HEK293T (cell line): ENCODE data around the gene ACVR1B.

Experiments
- CTCF ChIA-PET: fragments of 350-600 bp; formaldehyde crosslinking; extraction: SDS; loops from one replicate; lab custom pipeline; 2021; ENCODE audit warnings: antibody characterized with exemption, inconsistent platforms; lab: Yijun Ruan, JAX
- POLR2A ChIA-PET: fragments of 350-600 bp; formaldehyde crosslinking; extraction: SDS; loops from one replicate; lab custom pipeline; 2020; ENCODE audit warnings: antibody characterized with exemption, inconsistent platforms; lab: Yijun Ruan, JAX
- DNase-seq: peaks from one replicate; pipeline ENCODE4 v3.0.0; 2012; ENCODE audit warnings: mixed read lengths; ENCODE audit errors: extremely low spot score
- ARNT ChIP-seq: fragments of 450-650 bp; IDR thresholded peaks from 2 replicates; pipeline ENCODE4 v1.6.1; 2017; ENCODE audit warnings: mild to moderate bottlenecking
- BHLHE40 ChIP-seq: fragments of 450-650 bp; IDR thresholded peaks from 2 replicates; pipeline ENCODE4 v1.6.1; 2016; ENCODE audit warnings: mild to moderate bottlenecking, moderate library complexity, borderline replicate concordance
- CTBP1 ChIP-seq: fragments of 450-650 bp; IDR thresholded peaks from 2 replicates; pipeline ENCODE4 v1.6.1; 2016; ENCODE audit warnings: borderline replicate concordance
- ELF4 ChIP-seq: fragments of 450-650 bp; IDR thresholded peaks from 2 replicates; pipeline ENCODE4 v1.6.1; 2017; ENCODE audit warnings: antibody characterized with exemption
- FOXA1 ChIP-seq: fragments of 450-650 bp; IDR thresholded peaks from 2 replicates; pipeline ENCODE4 v1.6.1; 2016; ENCODE audit warnings: mild to moderate bottlenecking
- FOXK2 ChIP-seq: fragments of 450-650 bp; IDR thresholded peaks from 2 replicates; pipeline ENCODE4 v1.6.1; 2016; ENCODE audit warnings: mild to moderate bottlenecking
- FOXM1 ChIP-seq: fragments of 450-650 bp; IDR thresholded peaks from 2 replicates; pipeline ENCODE4 v1.6.1; 2017; ENCODE audit warnings: mild to moderate bottlenecking, borderline replicate concordance
- HDGF ChIP-seq: fragments of 450-650 bp; IDR thresholded peaks from 2 replicates; pipeline ENCODE4 v1.6.1; 2017; ENCODE audit warnings: antibody characterized with exemption, borderline replicate concordance
- L3MBTL2 ChIP-seq: fragments of 450-650 bp; conservative IDR thresholded peaks from 2 replicates; pipeline ENCODE4 v1.6.1; 2016; ENCODE audit warnings: mild to moderate bottlenecking
- LEF1 ChIP-seq: fragments of 450-650 bp; IDR thresholded peaks from 2 replicates; pipeline ENCODE4 v1.6.1; 2017; ENCODE audit warnings: mild to moderate bottlenecking, borderline replicate concordance
- NFRKB ChIP-seq: fragments of 450-650 bp; IDR thresholded peaks from 2 replicates; pipeline ENCODE4 v1.6.1; 2016; ENCODE audit warnings: mild to moderate bottlenecking, moderate library complexity
- SP1 ChIP-seq: fragments of 450-650 bp; IDR thresholded peaks from 2 replicates; pipeline ENCODE4 v1.6.1; 2017
- SUZ12 ChIP-seq: fragments of 450-650 bp; IDR thresholded peaks from 2 replicates; pipeline ENCODE4 v1.6.1; 2016; ENCODE audit warnings: mild to moderate bottlenecking
- TARDBP ChIP-seq: fragments of 450-650 bp; IDR thresholded peaks from 2 replicates; pipeline ENCODE4 v1.6.1; 2016
- ZNF384 ChIP-seq: fragments of 450-650 bp; IDR thresholded peaks from 2 replicates; pipeline ENCODE4 v1.6.1; 2016
- TF ChIP-seq, protein P1 (sequence below): fragments of 450-650 bp; IDR thresholded peaks from 2 replicates; pipeline ENCODE4 v1.6.1; 2016

Gene ACVR1B

DNA sequence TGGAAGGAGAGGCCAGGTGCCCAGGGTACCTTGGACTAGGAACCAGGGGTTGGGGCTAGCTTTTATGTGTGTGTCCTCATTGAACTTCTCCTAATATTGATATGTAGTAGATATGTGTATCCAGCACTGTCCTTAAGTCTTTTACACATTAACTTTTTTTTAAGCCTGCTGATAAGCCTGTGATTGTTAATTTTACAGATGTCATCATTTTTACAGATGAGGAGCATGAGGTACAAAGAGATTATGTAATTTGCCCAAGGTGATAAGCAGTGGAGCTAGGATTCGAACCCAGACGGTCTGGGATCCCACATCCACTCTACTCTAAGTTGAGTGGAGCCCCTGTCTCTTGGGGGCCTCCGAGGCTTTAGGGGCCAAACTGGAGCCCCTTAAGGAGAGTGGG, 89.5 kb downstream of the ACVR1B start:
- POLR2A ChIA-PET, result no interaction called here
- CTCF ChIA-PET, result no interaction called here
- no peak for DNase-seq
- TF ChIP-seq L3MBTL2, result no peak

DNA sequence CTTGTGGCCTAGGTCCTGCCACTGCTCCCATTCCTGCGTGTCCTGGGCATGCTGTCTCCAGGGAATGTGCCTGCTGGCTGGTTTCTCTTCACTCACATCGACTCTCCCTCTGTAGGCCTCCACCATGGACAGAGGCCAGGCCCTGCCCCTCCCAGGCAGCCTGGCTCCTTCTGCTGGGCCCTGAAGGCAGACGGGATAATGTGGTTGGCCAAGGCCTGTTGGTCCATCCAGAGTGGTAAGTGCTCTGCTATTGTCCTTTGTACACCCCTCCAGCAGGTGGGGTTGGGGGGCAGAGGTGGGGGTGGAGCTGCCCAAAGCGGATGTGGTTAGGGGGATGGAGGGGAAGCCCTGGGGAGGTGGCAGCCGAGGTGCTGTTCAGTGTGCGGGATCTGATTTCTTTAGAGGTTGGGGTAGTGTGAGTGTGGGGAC, 90.2 kb downstream of the ACVR1B start:
- ChIA-PET CTCF (no interaction called here), POLR2A (no interaction called here)
- DNase-seq, result no peak
- TF ChIP-seq LEF1 (no peak), TARDBP (no peak), FOXA1 (no peak)

DNA sequence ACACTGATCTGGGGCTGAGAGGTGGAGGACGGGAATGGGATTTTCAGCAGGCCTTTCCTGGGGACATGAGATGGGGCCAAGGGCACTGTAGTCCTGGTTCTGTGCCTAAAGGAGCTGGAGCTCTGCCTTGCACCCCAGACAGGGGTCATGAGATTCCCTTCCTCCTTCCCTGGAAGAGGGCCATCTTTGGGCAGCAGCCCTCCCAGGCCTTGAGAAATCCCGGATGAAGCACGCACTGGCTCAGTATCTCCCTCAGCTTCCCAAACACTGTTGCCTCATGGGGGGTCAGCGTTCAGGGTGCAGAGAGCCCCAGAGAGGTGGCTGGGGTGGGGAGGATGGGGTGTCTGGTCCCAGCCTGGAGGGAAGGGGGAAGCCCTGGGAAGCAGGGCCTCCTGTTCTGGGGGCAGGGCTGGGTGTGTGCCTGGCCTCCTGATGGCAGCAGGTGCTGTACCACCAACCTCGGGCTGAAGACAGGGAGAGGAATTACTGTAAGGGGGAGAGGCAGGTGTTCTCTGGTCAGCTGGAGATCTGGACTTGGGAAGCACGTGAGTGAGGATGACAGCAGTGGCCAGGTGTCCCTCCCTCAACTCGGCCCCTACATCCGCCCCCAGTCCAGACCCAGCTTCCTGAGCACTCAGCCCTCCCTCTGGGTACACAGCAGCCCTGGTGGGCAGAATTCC, 91.3 kb downstream of the ACVR1B start:
- ChIA-PET CTCF (no interaction called here), POLR2A (no interaction called here)

DNA sequence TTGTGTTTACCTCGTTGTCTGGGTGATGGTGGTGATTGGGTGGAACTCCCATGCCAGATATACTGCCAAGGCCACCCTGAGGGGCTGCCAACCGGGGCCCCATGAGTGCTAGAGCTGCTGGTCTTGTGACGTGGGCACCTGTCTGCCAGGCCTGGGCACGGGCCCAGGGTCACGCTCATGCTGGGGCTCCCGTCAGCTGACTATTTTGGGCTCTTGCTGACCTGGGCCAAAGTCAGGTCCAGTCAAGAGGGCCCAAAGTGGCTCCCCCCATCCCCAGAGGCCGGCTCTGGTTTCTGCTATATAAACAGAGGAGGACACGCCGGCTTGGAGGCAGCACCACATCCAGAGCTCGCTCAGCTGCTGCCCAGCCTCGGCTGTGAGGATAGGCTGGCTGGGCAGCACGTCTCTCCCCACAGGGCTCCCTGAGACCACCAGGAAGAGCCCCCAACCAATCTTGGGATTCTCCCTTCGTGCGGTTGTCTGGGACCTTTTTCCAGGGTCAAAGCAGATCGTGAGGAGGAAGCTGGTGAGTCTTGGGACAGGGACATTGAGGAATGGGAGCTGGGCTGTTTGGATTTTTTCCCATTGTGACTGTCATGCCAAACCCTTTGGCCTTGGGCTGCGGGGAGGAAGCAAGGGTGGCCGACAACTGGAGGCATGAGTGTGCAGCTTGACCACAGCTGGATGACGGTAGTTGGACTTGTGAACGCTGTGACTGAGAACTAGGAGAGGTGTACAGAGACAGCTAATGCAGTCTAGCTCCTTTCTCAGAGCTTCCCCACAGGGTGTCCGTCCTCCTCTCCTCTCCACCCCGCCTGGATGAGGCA, 92.1 kb downstream of the ACVR1B start:
- TF ChIP-seq ARNT (no peak), FOXA1 (no peak), SP1 (no peak), SUZ12 (no peak), FOXM1 (no peak), LEF1 (no peak), HDGF (no peak), TARDBP (no peak), BHLHE40 (no peak), ZNF384 (no peak), CTBP1 (no peak), L3MBTL2 (no peak), NFRKB (no peak), FOXK2 (no peak), ELF4 (no peak)
- TF ChIP-seq, protein P1, sequence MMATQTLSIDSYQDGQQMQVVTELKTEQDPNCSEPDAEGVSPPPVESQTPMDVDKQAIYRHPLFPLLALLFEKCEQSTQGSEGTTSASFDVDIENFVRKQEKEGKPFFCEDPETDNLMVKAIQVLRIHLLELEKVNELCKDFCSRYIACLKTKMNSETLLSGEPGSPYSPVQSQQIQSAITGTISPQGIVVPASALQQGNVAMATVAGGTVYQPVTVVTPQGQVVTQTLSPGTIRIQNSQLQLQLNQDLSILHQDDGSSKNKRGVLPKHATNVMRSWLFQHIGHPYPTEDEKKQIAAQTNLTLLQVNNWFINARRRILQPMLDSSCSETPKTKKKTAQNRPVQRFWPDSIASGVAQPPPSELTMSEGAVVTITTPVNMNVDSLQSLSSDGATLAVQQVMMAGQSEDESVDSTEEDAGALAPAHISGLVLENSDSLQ, result no peak
- POLR2A ChIA-PET, result no interaction called here
- CTCF ChIA-PET, result interaction anchor here (1.0 kb wide), 1 partner anchor 18 kb away, joined by 6 read pairs; no protein-coding TSS in a partner anchor
- no peak for DNase-seq

More for the DNA sequence above, 91.3 kb downstream of the ACVR1B start:
- no peak for DNase-seq
- TF ChIP-seq, protein P1, result no peak
- TF ChIP-seq FOXM1 (no peak), HDGF (no peak), L3MBTL2 (no peak), TARDBP (no peak), LEF1 (no peak), FOXK2 (no peak), FOXA1 (no peak), CTBP1 (no peak), ELF4 (no peak), BHLHE40 (no peak), ARNT (no peak), ZNF384 (no peak), NFRKB (no peak), SP1 (no peak), SUZ12 (no peak)

DNA sequence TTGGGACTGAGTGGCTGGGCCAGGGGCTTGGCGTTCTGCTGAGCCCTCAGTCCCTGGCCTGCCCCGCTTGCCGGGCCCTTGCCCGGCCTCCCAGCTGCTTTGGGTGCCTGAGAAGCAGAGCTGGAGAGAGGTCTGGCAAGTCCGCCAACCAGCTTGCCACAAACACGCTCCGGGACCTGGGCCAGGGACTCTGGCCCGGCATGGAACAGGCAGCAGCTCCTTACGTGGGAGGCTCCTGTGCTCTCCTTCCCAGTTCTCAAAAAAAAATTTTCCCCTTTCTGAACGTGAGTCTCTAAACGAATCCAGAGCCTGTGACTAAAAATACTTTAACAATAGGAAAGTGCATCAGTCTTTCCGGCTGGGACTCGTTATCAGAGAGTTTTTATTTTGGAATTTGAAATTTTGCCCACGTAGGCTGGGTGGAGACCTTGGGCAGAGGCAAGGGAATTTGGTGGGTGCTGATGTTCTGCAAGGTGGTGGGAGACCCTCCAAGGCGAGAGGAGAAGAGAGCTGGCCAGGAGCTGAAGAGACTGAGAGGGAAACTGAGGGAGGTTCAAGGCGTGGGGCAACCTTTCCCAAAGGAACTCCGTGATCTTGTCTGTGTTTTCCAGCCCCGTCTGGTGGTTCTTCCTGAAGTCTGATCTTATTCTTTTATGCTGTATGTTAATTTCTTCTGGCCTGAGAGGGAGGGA, 92.9 kb downstream of the ACVR1B start:
- POLR2A ChIA-PET, result interaction anchor here (1.2 kb wide), 1 partner anchor 19 kb away, joined by 3 read pairs; no protein-coding TSS in a partner anchor
- no peak for DNase-seq
- CTCF ChIA-PET, result interaction anchor here (1.0 kb wide), 1 partner anchor 19 kb away, joined by 6 read pairs; no protein-coding TSS in a partner anchor
- TF ChIP-seq FOXA1 (no peak), ZNF384 (no peak), SUZ12 (no peak), ARNT (no peak), FOXM1 (no peak), CTBP1 (no peak), BHLHE40 (no peak), LEF1 (no peak), FOXK2 (no peak)
- TF ChIP-seq, protein P1, result no peak

DNA sequence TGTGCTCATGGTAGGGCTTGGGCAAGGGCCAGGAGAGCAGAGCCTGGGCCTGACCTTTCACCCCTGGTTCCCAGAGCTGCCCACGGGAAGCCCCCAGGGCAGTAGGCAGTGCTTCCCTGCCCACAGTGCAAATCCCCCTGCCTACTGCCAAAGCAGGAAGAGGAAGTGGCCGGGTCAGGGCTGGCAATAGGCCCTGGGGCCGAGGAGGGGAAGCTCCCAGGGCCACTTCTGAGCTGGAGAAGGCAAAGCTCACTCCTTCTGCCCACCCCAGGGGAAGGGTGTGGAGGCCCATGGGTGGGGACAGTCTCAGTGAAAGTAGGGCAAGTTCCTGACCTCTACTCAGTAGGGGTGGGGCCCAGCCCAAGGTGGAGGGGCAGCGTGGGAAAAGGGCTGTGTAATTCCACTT, 94.3 kb downstream of the ACVR1B start:
- CTCF ChIA-PET, result no interaction called here

More for the DNA sequence above, 94.3 kb downstream of the ACVR1B start:
- TF ChIP-seq LEF1, result no peak
- no peak for TF ChIP-seq BHLHE40
- TF ChIP-seq SUZ12, result no peak
- TF ChIP-seq L3MBTL2, result no peak
- TF ChIP-seq, protein P1, result no peak
- DNase-seq, result no peak
- POLR2A ChIA-PET, result interaction anchor here (1.2 kb wide), 1 partner anchor 21 kb away, joined by 3 read pairs; no protein-coding TSS in a partner anchor
